ENCODE measurements around the gene STPG1.

STPG1 gene

GRCh38 chr1:24319962-24320361 is 93.6 kb downstream of the STPG1 start:
- DNase-seq (ENCODE audit: insufficient read length) = no peak
- peak; percentile 58 for FAIRE-seq
- TF ChIP-seq TAF1 (IDR thresholded peaks at IDR 0.05; ENCODE audit: borderline replicate concordance, low read depth, low read length) = no peak
- TF ChIP-seq POLR2A (IDR thresholded peaks at IDR 0.05; ENCODE audit: low read depth, low read length) = no peak
- no peak for TF ChIP-seq POLR2AphosphoS5 (IDR thresholded peaks at IDR 0.05; ENCODE audit: low read depth, low read length)

- FAIRE-seq (no peak), DNase-seq (ENCODE audit: insufficient read length) (no peak)
- TF ChIP-seq TAF1 (IDR thresholded peaks at IDR 0.05; ENCODE audit: borderline replicate concordance, low read depth, low read length) = no peak
- TF ChIP-seq POLR2AphosphoS5 (IDR thresholded peaks at IDR 0.05; ENCODE audit: low read depth, low read length) = no peak
- TF ChIP-seq POLR2A (IDR thresholded peaks at IDR 0.05; ENCODE audit: low read depth, low read length) = no peak
Measured at GRCh38 chr1:24319312-24319863, 94.2 kb downstream of the STPG1 start, which contains the start of gene GRHL3. GRHL3 (plus strand) TSS chr1:24319357; CDS start chr1:24319552, 195 bp downstream.

GRCh38 chr1:24318615-24319311 is 94.8 kb downstream of the STPG1 start:
- no peak for FAIRE-seq

GRCh38 chr1:24317956-24318614 is 95.5 kb downstream of the STPG1 start:
- no peak for DNase-seq (ENCODE audit: insufficient read length)
- TF ChIP-seq TAF1 (IDR thresholded peaks at IDR 0.05; ENCODE audit: borderline replicate concordance, low read depth, low read length) = no peak
- no peak for TF ChIP-seq POLR2AphosphoS5 (IDR thresholded peaks at IDR 0.05; ENCODE audit: low read depth, low read length)
- no peak for TF ChIP-seq POLR2A (IDR thresholded peaks at IDR 0.05; ENCODE audit: low read depth, low read length)

More at GRCh38 chr1:24318615-24319311, 94.8 kb downstream of the STPG1 start:
- TF ChIP-seq POLR2AphosphoS5 (IDR thresholded peaks at IDR 0.05; ENCODE audit: low read depth, low read length) (no peak), POLR2A (IDR thresholded peaks at IDR 0.05; ENCODE audit: low read depth, low read length) (no peak), TAF1 (IDR thresholded peaks at IDR 0.05; ENCODE audit: borderline replicate concordance, low read depth, low read length) (no peak)
- no peak for DNase-seq (ENCODE audit: insufficient read length)

GRCh38 chr1:24317081-24317480 is 96.5 kb downstream of the STPG1 start:
- TF ChIP-seq TAF1 (IDR thresholded peaks at IDR 0.05; ENCODE audit: borderline replicate concordance, low read depth, low read length) = no peak
- DNase-seq (ENCODE audit: insufficient read length) = no peak
- no peak for FAIRE-seq

More at GRCh38 chr1:24317956-24318614, 95.5 kb downstream of the STPG1 start:
- FAIRE-seq = no peak

GRCh38 chr1:24316645-24317044 is 96.9 kb downstream of the STPG1 start:
- TF ChIP-seq POLR2A (IDR thresholded peaks at IDR 0.05; ENCODE audit: low read depth, low read length) = no peak
- TF ChIP-seq POLR2AphosphoS5 (IDR thresholded peaks at IDR 0.05; ENCODE audit: low read depth, low read length) = no peak
- TF ChIP-seq TAF1 (IDR thresholded peaks at IDR 0.05; ENCODE audit: borderline replicate concordance, low read depth, low read length) = no peak
- no peak for DNase-seq (ENCODE audit: insufficient read length)
- FAIRE-seq = no peak

- TF ChIP-seq POLR2AphosphoS5 (IDR thresholded peaks at IDR 0.05; ENCODE audit: low read depth, low read length) = no peak
- TF ChIP-seq POLR2A (IDR thresholded peaks at IDR 0.05; ENCODE audit: low read depth, low read length) = no peak
- TF ChIP-seq TAF1 (IDR thresholded peaks at IDR 0.05; ENCODE audit: borderline replicate concordance, low read depth, low read length) = no peak
- DNase-seq (ENCODE audit: insufficient read length) (no peak), FAIRE-seq (no peak)
Measured at GRCh38 chr1:24315391-24315790, 98.2 kb downstream of the STPG1 start.

- no peak for TF ChIP-seq POLR2A (IDR thresholded peaks at IDR 0.05; ENCODE audit: low read depth, low read length)
- no peak for TF ChIP-seq TAF1 (IDR thresholded peaks at IDR 0.05; ENCODE audit: borderline replicate concordance, low read depth, low read length)
- TF ChIP-seq POLR2AphosphoS5 (IDR thresholded peaks at IDR 0.05; ENCODE audit: low read depth, low read length) = no peak
- DNase-seq (ENCODE audit: insufficient read length) (no peak), FAIRE-seq (no peak)
Measured at GRCh38 chr1:24311741-24312140, 101.8 kb downstream of the STPG1 start.

GRCh38 chr1:24311234-24311633 is 102.3 kb downstream of the STPG1 start:
- no peak for TF ChIP-seq POLR2A (IDR thresholded peaks at IDR 0.05; ENCODE audit: low read depth, low read length)
- no peak for TF ChIP-seq TAF1 (IDR thresholded peaks at IDR 0.05; ENCODE audit: borderline replicate concordance, low read depth, low read length)
- TF ChIP-seq POLR2AphosphoS5 (IDR thresholded peaks at IDR 0.05; ENCODE audit: low read depth, low read length) = no peak
- no peak for DNase-seq (ENCODE audit: insufficient read length)
- no peak for FAIRE-seq

GRCh38 chr1:24309762-24310485 is 103.7 kb downstream of the STPG1 start:
- TF ChIP-seq POLR2AphosphoS5 (IDR thresholded peaks at IDR 0.05; ENCODE audit: low read depth, low read length) (no peak), TAF1 (IDR thresholded peaks at IDR 0.05; ENCODE audit: borderline replicate concordance, low read depth, low read length) (no peak), POLR2A (IDR thresholded peaks at IDR 0.05; ENCODE audit: low read depth, low read length) (no peak)
- no peak for DNase-seq (ENCODE audit: insufficient read length)
- FAIRE-seq = no peak

- DNase-seq (ENCODE audit: insufficient read length) (no peak), FAIRE-seq (peak; percentile 66)
- no peak for TF ChIP-seq TAF1 (IDR thresholded peaks at IDR 0.05; ENCODE audit: borderline replicate concordance, low read depth, low read length)
Measured at GRCh38 chr1:24308365-24309015, 105.1 kb downstream of the STPG1 start.
